Panc1 (cell line): ENCODE results near the gene FKBP5. TPM values are rescaled to one million over a fixed set of nuclear protein-coding genes. Genes with fewer than 3 reads are reported as not detected.

ENCODE experiments used
- ATAC-seq: fragments of 200-7000 bp; cut with Tn5 transposase; 2 replicates; pipeline ENCODE4 v1.9.1; 2020; ENCODE audit warnings: mild to moderate bottlenecking, moderate library complexity
- BruUV-seq: library from RNA; stranded (reverse); fragments of 400-500 nt; replicated peaks from 2 replicates; lab custom pipeline; 2021; lab: Mats Ljungman, UMichigan
- CTCF ChIA-PET: fragments of 300-600 bp; sonication (Branson Sonifier 250); formaldehyde crosslinking; loops from one replicate; lab custom pipeline; 2022; ENCODE audit warnings: antibody characterized with exemption; lab: Charles Lee
- POLR2A ChIA-PET: fragments of 300-600 bp; sonication (Branson Sonifier 250); formaldehyde crosslinking; loops from one replicate; lab custom pipeline; 2022; ENCODE audit warnings: antibody characterized with exemption; lab: Charles Lee
- DNase-seq: peaks from one replicate; pipeline ENCODE4 v3.0.0-alpha.2; 2010; ENCODE audit warnings: low read depth, low spot score
- H3K27ac ChIP-seq: 2 replicates; pipeline ENCODE4 v1.5.1; 2011; ENCODE audit warnings: mild to moderate bottlenecking, low read length, inconsistent platforms
- H3K27me3 ChIP-seq: fragments of 200-500 bp; sonication (Bioruptor generic); 2 replicates; pipeline ENCODE4 v1.6.0; 2014; ENCODE audit warnings: low read length, inconsistent platforms; ENCODE audit not compliant: control insufficient read depth, insufficient read depth
- H3K36me3 ChIP-seq: fragments of 200-500 bp; sonication (Bioruptor generic); 2 replicates; pipeline ENCODE4 v1.5.1; 2014; ENCODE audit warnings: inconsistent platforms, mild to moderate bottlenecking, low read length, moderate library complexity; ENCODE audit not compliant: control insufficient read depth, insufficient read depth
- H3K4me1 ChIP-seq: 2 replicates; pipeline ENCODE4 v1.5.1; 2011; ENCODE audit warnings: inconsistent platforms, mild to moderate bottlenecking, low read length, moderate library complexity; ENCODE audit not compliant: control insufficient read depth, insufficient read depth
- H3K4me3 ChIP-seq, 2 experiments: 2 replicates each; pipeline ENCODE4 v1.5.1; 2011 to 2012; ENCODE audit warnings: low read depth in 2 of 2, low read length in 2 of 2, mild to moderate bottlenecking in 2 of 2, inconsistent platforms in 1 of 2, moderate library complexity in 1 of 2
- H3K9me3 ChIP-seq: fragments of 200-500 bp; sonication (Bioruptor generic); 2 replicates; pipeline ENCODE4 v1.5.1; 2014; ENCODE audit warnings: low read depth, mild to moderate bottlenecking, inconsistent platforms, low read length, moderate library complexity; ENCODE audit not compliant: control insufficient read depth, insufficient read depth
- CTCF ChIP-seq: fragments of 450-650 bp; IDR thresholded peaks from 2 replicates; pipeline ENCODE4 v1.5.1; 2017; ENCODE audit warnings: mild to moderate bottlenecking
- POLR2AphosphoS5 ChIP-seq: IDR thresholded peaks from 2 replicates; pipeline ENCODE4 v1.6.1; 2012; ENCODE audit warnings: mild to moderate bottlenecking, low read depth, low read length, moderate library complexity
- REST ChIP-seq, 2 experiments: IDR thresholded peaks; 2 replicates each; pipeline ENCODE4 v1.6.1; 2011 to 2012; ENCODE audit warnings: low read depth in 2 of 2, control low read depth in 1 of 2, low read length in 1 of 2, mild to moderate bottlenecking in 1 of 2, moderate library complexity in 1 of 2; ENCODE audit not compliant: insufficient read depth in 1 of 2
- SIN3A ChIP-seq: IDR thresholded peaks from 2 replicates; pipeline ENCODE4 v1.6.1; 2012; ENCODE audit warnings: low read depth, mild to moderate bottlenecking, low read length, moderate library complexity, borderline replicate concordance; ENCODE audit not compliant: insufficient read depth
- TCF7L2 ChIP-seq: IDR thresholded peaks from 2 replicates; pipeline ENCODE4 v1.6.1; 2011; ENCODE audit warnings: mild to moderate bottlenecking, low read depth, low read length, inconsistent platforms
- in situ Hi-C: cut with HindIII; loops from 2 replicates; pipeline ENCODE4 v1.10.0; 2016; ENCODE audit warnings: low sequenced_read_pairs, low pct_unique_long_range_greater_than_20kb
- intact Hi-C: fragments of 100-400 bp; cut with micrococcal nuclease; formaldehyde crosslinking; loops from one replicate; pipeline ENCODE4 v1.10.0; 2022; ENCODE audit not compliant: unreplicated experiment
- total RNA-seq: library from RNA; stranded (reverse); gene quantifications from one replicate; pipeline ENCODE4 v1.2.1, GENCODE V29; 2021; ENCODE audit not compliant: unreplicated experiment

The FKBP5 gene
- total RNA-seq, 1 experiment from 2014 or later: 25.2 TPM

DNA sequence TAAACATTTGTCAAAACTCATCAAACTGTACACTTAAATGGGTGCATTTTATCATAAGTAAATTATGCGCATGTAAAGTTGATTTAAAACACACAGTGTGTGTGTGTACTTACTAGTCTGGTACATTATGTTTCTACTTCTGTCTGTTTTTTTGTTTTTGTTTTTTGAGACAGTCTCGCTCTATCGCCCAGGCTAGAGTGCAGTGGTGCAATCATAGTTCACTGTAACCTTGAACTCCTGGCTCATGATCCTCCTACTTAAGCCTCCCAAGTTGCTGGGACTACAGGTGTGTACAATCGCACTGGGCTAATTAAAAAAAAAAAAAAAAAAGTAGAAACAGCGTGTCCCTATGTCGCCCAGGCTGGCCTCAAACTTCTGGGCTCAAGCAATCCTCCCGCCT, 23.0 kb upstream of the FKBP5 start:
- intact Hi-C loops (no loop called here), in situ Hi-C loops (no loop called here)
- no TSS peak for BruUV-seq
- no peak for DNase-seq
- TF ChIP-seq REST (IDR thresholded peaks at IDR 0.05; ENCODE audit: insufficient read depth in 1 of 2, low read depth in 2 of 2, low read length in 1 of 2) (no peak), TCF7L2 (no peak), SIN3A (no peak), CTCF (no peak)
- H3K4me1 ChIP-seq: no peaks in the 10 kb centered on the region
- ATAC-seq: no peak
- ChIA-PET CTCF (interaction anchor here (0.6 kb wide), 1 partner anchor 213 kb away, joined by 6 read pairs; no protein-coding TSS in a partner anchor), POLR2A (no interaction called here)
- no peak overlapping the region for H3K4me3 ChIP-seq
- no peaks in the 10 kb centered on the region for H3K27me3 ChIP-seq
- H3K36me3 ChIP-seq: no peaks in the 10 kb centered on the region
- no peaks in the 10 kb centered on the region for H3K9me3 ChIP-seq
- H3K27ac ChIP-seq: no peak overlapping the region

DNA sequence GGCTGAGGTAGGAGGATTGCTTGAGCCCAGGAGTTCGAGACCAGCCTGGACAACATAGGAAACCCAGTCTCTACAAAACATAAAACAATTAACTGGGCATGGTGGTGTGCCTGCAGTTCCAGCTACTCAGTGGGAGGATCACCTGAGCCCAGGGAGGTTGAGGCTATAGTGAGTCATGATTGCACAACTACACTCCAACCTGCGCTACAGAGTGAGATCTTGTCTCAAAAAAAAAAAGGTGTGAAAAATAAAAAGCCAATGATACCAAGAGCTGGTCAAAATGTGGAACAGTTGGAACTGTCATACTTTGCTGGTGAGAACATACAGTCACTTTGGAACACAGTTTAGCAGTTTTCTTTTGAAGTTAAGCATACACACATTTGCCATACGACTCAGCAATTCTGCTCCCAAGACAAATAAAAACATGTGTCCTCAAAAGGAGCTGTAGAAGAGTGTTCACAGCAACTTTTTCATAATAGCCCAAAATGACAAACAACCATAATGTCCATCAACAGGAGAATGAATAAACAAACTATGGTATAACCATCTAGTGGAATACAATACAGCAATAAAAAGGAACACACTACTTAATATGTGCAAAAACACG, 21.6 kb upstream of the FKBP5 start:
- POLR2A ChIA-PET: no interaction called here
- ATAC-seq (no peak), DNase-seq (no peak)
- no peak overlapping the region for H3K4me3 ChIP-seq
- no peaks in the 10 kb centered on the region for H3K4me1 ChIP-seq
- H3K27ac ChIP-seq: no peak overlapping the region
- intact Hi-C loops: no loop called here
- in situ Hi-C loops: no loop called here
- TF ChIP-seq POLR2AphosphoS5 (no peak), REST (IDR thresholded peaks at IDR 0.05; ENCODE audit: insufficient read depth in 1 of 2, low read depth in 2 of 2, low read length in 1 of 2) (no peak), SIN3A (no peak), TCF7L2 (no peak), CTCF (no peak)
- no TSS peak for BruUV-seq
- H3K9me3 ChIP-seq: no peaks in the 10 kb centered on the region
- H3K36me3 ChIP-seq: no peaks in the 10 kb centered on the region
- H3K27me3 ChIP-seq: no peaks in the 10 kb centered on the region
- CTCF ChIA-PET: no interaction called here
